ENCODE data around the gene TLL2.

Gene TLL2

GRCh38 chr10:96497391-96497790 is 16.3 kb downstream of the TLL2 start:
- TF ChIP-seq CTCF (IDR thresholded peaks at IDR 0.05) = no peak
- DNase-seq (ENCODE audit: low spot score) = no peak
- H3K4me3 ChIP-seq = no peak overlapping the region
- no peak overlapping the region for H3K27ac ChIP-seq

GRCh38 chr10:96496281-96496925 is 17.3 kb downstream of the TLL2 start:
- H3K27ac ChIP-seq = no peak overlapping the region
- no peak for TF ChIP-seq CTCF (IDR thresholded peaks at IDR 0.05)
- no peak overlapping the region for H3K4me3 ChIP-seq
- DNase-seq (ENCODE audit: low spot score) = no peak

- no peak for TF ChIP-seq CTCF (IDR thresholded peaks at IDR 0.05)
- H3K27ac ChIP-seq = no peak overlapping the region
- H3K4me3 ChIP-seq = no peak overlapping the region
- DNase-seq (ENCODE audit: low spot score) = no peak
Measured at GRCh38 chr10:96495544-96495943, 18.2 kb downstream of the TLL2 start.

GRCh38 chr10:96494694-96495093 is 19.0 kb downstream of the TLL2 start:
- no peak for TF ChIP-seq CTCF (IDR thresholded peaks at IDR 0.05)
- DNase-seq (ENCODE audit: low spot score) = no peak
- H3K27ac ChIP-seq = no peak overlapping the region

GRCh38 chr10:96493871-96494525 is 19.7 kb downstream of the TLL2 start:
- TF ChIP-seq CTCF (IDR thresholded peaks at IDR 0.05) = no peak
- Histone ChIP-seq H3K4me3 (no peak overlapping the region), H3K27ac (no peak overlapping the region)
- DNase-seq (ENCODE audit: low spot score) = no peak

More at GRCh38 chr10:96494694-96495093, 19.0 kb downstream of the TLL2 start:
- no peak overlapping the region for H3K4me3 ChIP-seq

GRCh38 chr10:96493254-96493653 is 20.5 kb downstream of the TLL2 start:
- H3K27ac ChIP-seq = no peak overlapping the region
- H3K4me3 ChIP-seq = no peak overlapping the region
- no peak for DNase-seq (ENCODE audit: low spot score)
- TF ChIP-seq CTCF (IDR thresholded peaks at IDR 0.05) = no peak

GRCh38 chr10:96491303-96491702 is 22.4 kb downstream of the TLL2 start:
- Histone ChIP-seq H3K4me3 (no peak overlapping the region), H3K27ac (no peak overlapping the region)
- DNase-seq (ENCODE audit: low spot score) = no peak
- TF ChIP-seq CTCF (IDR thresholded peaks at IDR 0.05) = no peak
